Measurements from ENCODE around the gene SH3GLB1.
A peak's percentile ranks its signal among the peaks of the same experiment; 100 is the strongest.

The SH3GLB1 gene

DNA sequence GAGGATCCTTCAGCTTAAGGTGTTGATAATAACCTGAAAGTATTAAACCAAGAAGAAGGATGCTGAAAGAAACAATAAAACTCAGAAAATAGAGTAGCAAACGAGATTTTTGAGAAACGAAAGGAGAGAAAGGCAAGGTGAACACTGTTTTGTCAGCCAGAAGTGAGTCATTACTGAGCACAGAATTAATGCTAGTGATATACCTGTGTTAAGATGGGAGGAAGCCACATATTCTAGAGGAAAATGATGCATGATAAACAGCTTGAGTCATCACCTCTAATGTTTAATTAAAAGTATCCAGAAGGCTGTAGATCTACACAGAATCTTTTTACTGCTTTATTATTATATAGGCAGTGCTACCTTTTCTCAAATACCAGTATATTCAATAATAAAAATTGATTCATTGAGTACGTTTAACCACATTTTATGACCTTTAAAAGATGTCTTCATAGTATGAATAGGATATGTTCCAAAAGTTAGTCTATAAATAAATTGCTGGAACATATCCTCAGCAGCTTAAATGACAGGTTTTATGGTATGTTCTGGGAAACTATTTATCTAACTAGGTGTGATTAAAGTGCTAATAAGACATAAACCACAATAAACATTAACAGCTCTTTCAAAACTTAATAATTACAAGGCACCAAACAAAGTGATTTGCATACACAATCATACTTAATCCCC is 10.3 kb downstream of the SH3GLB1 start:
- TF ChIP-seq POU2F2 (IDR thresholded peaks at IDR 0.05; ENCODE audit: low read depth, low read length) (no peak), PAX5 (IDR thresholded peaks at IDR 0.05; ENCODE audit: insufficient read depth, low read length, severe bottlenecking) (no peak), POLR2A (IDR thresholded peaks at IDR 0.05; ENCODE audit: low read depth, low read length) (no peak), POLR2AphosphoS5 (IDR thresholded peaks at IDR 0.05; ENCODE audit: low read depth, low read length) (no peak), TAF1 (IDR thresholded peaks at IDR 0.05; ENCODE audit: low read depth, low read length) (no peak), SPI1 (IDR thresholded peaks at IDR 0.05; ENCODE audit: low read depth, low read length) (no peak)
- FAIRE-seq: no peak
- no peak for DNase-seq (ENCODE audit: insufficient read length, low spot score)

- TF ChIP-seq SPI1 (IDR thresholded peaks at IDR 0.05; ENCODE audit: low read depth, low read length): no peak
- no peak for TF ChIP-seq TAF1 (IDR thresholded peaks at IDR 0.05; ENCODE audit: low read depth, low read length)
- no peak for TF ChIP-seq PAX5 (IDR thresholded peaks at IDR 0.05; ENCODE audit: insufficient read depth, low read length, severe bottlenecking)
- TF ChIP-seq POLR2A (IDR thresholded peaks at IDR 0.05; ENCODE audit: low read depth, low read length): no peak
- TF ChIP-seq POLR2AphosphoS5 (IDR thresholded peaks at IDR 0.05; ENCODE audit: low read depth, low read length): no peak
- no peak for TF ChIP-seq POU2F2 (IDR thresholded peaks at IDR 0.05; ENCODE audit: low read depth, low read length)
- DNase-seq (ENCODE audit: insufficient read length, low spot score): no peak
- FAIRE-seq: no peak
These were observed 14.4 kb downstream of the SH3GLB1 start for GRCh38 chr1:86718786-86719185.

DNA sequence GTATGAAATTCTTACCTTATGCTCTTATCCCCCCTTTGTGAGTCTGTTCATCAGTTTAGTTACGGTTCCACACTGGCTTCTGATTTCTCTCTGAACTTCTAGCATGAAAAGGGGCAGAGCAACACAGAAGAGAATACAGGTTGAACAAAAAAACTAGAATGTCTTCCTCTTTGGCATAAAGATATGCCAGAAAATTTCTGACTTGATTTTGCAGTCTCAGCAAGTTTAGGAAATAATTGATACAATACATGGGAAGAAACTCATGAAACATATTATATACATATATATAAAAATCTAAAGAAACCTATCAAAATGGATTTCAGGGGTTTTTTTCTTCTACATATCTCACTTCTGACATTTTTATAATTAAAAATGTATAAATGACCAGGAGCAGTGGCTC is 27.0 kb downstream of the SH3GLB1 start:
- DNase-seq (ENCODE audit: insufficient read length, low spot score): no peak
- FAIRE-seq: no peak
- TF ChIP-seq POLR2AphosphoS5 (IDR thresholded peaks at IDR 0.05; ENCODE audit: low read depth, low read length) (no peak), PAX5 (IDR thresholded peaks at IDR 0.05; ENCODE audit: insufficient read depth, low read length, severe bottlenecking) (no peak), POU2F2 (IDR thresholded peaks at IDR 0.05; ENCODE audit: low read depth, low read length) (no peak), SPI1 (IDR thresholded peaks at IDR 0.05; ENCODE audit: low read depth, low read length) (no peak), POLR2A (IDR thresholded peaks at IDR 0.05; ENCODE audit: low read depth, low read length) (no peak), TAF1 (IDR thresholded peaks at IDR 0.05; ENCODE audit: low read depth, low read length) (no peak)

DNA sequence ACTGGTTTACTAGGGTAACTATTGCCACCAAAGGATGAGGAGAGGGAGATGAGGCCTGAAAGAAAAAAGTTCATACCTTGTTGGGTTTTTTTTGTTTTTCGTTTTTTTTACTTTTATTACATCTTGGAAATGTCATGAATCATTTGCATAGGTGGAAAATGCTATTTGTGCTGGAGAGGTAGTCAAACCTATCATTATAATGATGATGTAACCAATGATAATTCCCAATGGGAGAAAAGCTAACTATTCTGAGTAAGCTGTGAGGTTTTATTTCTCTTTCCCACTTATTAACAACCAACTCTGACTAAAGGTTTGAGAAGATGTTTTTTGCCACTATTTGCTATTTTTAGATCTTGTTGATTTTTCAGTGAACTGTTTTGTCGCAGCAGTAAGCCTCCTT is 29.0 kb downstream of the SH3GLB1 start:
- DNase-seq (ENCODE audit: insufficient read length, low spot score) (no peak), FAIRE-seq (no peak)
- no peak for TF ChIP-seq POLR2A (IDR thresholded peaks at IDR 0.05; ENCODE audit: low read depth, low read length)

GRCh38 chr1:86739648-86740509 is 35.5 kb downstream of the SH3GLB1 start:
- FAIRE-seq (peak; percentile 45), DNase-seq (ENCODE audit: insufficient read length, low spot score) (no peak)
- TF ChIP-seq SPI1 (IDR thresholded peaks at IDR 0.05; ENCODE audit: low read depth, low read length) (no peak), PAX5 (IDR thresholded peaks at IDR 0.05; ENCODE audit: insufficient read depth, low read length, severe bottlenecking) (no peak), POU2F2 (IDR thresholded peaks at IDR 0.05; ENCODE audit: low read depth, low read length) (no peak), TAF1 (IDR thresholded peaks at IDR 0.05; ENCODE audit: low read depth, low read length) (no peak), POLR2AphosphoS5 (IDR thresholded peaks at IDR 0.05; ENCODE audit: low read depth, low read length) (no peak), POLR2A (IDR thresholded peaks at IDR 0.05; ENCODE audit: low read depth, low read length) (no peak)

DNA sequence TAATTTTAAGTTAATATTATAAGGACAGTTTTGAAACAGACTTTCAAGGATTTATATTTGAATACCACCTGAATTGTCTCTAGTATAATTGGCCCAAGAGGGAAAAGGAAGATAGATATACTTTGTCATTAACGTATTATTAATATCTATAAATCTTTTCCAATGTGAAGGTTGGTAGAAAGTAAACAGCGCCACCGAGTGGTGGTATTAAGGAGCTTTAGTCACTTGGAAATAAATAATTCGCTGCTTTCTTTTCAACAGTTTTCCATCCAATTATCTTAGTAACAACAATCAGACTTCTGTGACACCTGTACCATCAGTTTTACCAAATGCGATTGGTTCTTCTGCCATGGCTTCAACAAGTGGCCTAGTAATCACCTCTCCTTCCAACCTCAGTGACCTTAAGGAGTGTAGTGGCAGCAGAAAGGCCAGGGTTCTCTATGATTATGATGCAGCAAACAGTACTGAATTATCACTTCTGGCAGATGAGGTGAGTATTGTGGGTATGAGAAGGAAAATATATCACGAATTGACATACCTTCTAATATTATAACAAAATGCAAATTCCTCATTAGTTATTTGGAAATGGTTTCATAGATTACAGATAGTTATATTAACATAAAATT is 37.7 kb downstream of the SH3GLB1 start:
- FAIRE-seq (no peak), DNase-seq (ENCODE audit: insufficient read length, low spot score) (no peak)
- no peak for TF ChIP-seq TAF1 (IDR thresholded peaks at IDR 0.05; ENCODE audit: low read depth, low read length)
- TF ChIP-seq POLR2AphosphoS5 (IDR thresholded peaks at IDR 0.05; ENCODE audit: low read depth, low read length): no peak
- no peak for TF ChIP-seq POU2F2 (IDR thresholded peaks at IDR 0.05; ENCODE audit: low read depth, low read length)
- TF ChIP-seq POLR2A (IDR thresholded peaks at IDR 0.05; ENCODE audit: low read depth, low read length): no peak
- TF ChIP-seq PAX5 (IDR thresholded peaks at IDR 0.05; ENCODE audit: insufficient read depth, low read length, severe bottlenecking): no peak
- TF ChIP-seq SPI1 (IDR thresholded peaks at IDR 0.05; ENCODE audit: low read depth, low read length): no peak

DNA sequence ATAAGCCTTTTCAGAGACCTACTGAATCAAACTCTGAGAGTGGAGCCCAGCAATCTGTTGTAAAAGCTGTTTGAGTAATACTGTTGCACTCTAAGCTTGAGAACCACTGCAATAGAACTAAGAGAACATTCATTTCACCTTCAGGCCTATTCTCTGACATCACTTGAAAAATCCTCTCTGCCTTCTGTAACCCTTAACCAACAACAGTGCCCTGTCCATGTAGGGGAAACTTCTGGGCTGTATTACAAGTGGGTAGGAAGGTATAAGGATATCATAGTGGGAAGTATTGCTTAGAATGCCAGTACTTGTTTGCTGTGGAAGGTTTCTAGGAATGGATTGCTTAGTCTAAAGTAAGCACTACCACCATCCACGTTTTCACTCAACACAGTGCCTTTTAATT is 42.9 kb downstream of the SH3GLB1 start:
- no peak for DNase-seq (ENCODE audit: insufficient read length, low spot score)
- no peak for TF ChIP-seq TAF1 (IDR thresholded peaks at IDR 0.05; ENCODE audit: low read depth, low read length)
- no peak for TF ChIP-seq PAX5 (IDR thresholded peaks at IDR 0.05; ENCODE audit: insufficient read depth, low read length, severe bottlenecking)
- FAIRE-seq: no peak

- FAIRE-seq (no peak), DNase-seq (ENCODE audit: insufficient read length, low spot score) (no peak)
- no peak for TF ChIP-seq POU2F2 (IDR thresholded peaks at IDR 0.05; ENCODE audit: low read depth, low read length)
- TF ChIP-seq PAX5 (IDR thresholded peaks at IDR 0.05; ENCODE audit: insufficient read depth, low read length, severe bottlenecking): no peak
- TF ChIP-seq SPI1 (IDR thresholded peaks at IDR 0.05; ENCODE audit: low read depth, low read length): no peak
- TF ChIP-seq POLR2AphosphoS5 (IDR thresholded peaks at IDR 0.05; ENCODE audit: low read depth, low read length): no peak
- no peak for TF ChIP-seq TAF1 (IDR thresholded peaks at IDR 0.05; ENCODE audit: low read depth, low read length)
These were observed 44.4 kb downstream of the SH3GLB1 start for GRCh38 chr1:86748622-86749373.

DNA sequence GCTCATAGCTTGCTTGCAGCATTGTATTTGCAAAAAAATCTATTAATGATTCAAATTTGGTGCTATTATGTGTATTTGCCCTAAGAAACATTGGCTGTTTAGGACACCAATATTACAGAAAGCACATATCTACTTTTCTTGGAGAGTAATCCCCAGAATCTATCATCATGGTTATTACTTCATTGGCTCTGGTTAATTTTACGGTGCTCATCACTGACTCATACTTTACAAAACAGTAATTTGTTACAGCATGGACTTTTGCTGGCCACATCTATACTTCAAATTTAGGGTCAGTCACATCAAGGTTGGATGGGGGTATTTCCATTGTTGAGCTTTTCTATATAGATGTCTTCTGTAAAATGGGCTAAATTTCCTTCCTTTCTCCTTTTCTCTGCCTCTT is 45.7 kb downstream of the SH3GLB1 start:
- no peak for TF ChIP-seq POU2F2 (IDR thresholded peaks at IDR 0.05; ENCODE audit: low read depth, low read length)
- FAIRE-seq: no peak
- DNase-seq (ENCODE audit: insufficient read length, low spot score): no peak
